Fibroblast of the conjunctiva (primary cell): ENCODE results near the gene ZNF253.
"Not testable (repeated sequence)": the region's sequence is repeated elsewhere in the genome, so short reads cannot be mapped to it uniquely, and the experiment has no call there.

Experiments
- DNase-seq: peaks from one replicate; pipeline ENCODE4 v3.0.0-alpha.2; 2010; ENCODE audit warnings: low read depth

Gene ZNF253

GRCh38 chr19:19900139-19900728, 34.6 kb downstream of the ZNF253 start:
- DNase-seq, result peak; percentile 27

- peak; percentile 93 for DNase-seq
Observed at GRCh38 chr19:19900729-19901444, 35.2 kb downstream of the ZNF253 start, which contains the start of gene ZNF93. Gene ZNF93 (plus strand): TSS chr19:19900946. CDS start chr19:19901089, 143 bp downstream.

DNA sequence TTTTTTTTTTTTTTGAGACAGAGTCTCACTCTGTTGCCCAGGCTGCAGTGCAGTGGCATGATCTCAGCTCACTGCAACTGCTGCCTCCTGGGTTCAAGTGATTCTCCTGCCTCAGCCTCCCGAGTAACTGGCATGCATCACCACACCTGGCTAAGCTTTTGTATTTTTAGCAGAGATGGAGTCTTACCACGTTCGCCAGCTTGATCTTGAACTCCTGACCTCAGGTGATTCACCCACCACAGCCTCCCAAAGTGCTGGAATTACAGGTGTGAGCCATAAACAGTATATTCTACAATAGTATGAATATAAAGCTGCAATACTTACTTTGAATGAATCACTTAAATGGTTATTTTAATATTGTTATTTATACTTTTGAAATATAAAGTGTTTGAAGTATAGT, 41.9 kb downstream of the ZNF253 start:
- DNase-seq, result not testable (repeated sequence)

DNA sequence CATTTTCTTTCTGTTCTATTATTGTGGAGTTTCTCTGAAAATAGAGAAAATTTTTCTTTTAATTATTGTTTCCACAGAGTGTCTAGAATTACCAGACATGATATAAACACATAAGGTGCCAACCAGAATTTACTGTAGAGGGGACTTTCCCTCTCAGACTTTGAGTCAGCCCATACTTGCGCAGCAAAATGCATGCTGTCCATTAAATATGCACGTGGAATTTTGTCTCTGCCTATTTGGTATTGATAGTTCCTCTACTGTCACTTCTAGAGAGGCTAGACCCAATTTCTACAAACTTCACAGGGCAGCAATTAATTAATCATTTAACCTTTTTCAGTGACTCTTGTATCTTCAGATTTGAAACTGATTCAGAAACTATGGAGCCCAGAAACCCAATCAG, 44.0 kb downstream of the ZNF253 start:
- DNase-seq, result no peak

- DNase-seq, result no peak
Observed at GRCh38 chr19:19911150-19911549, 45.5 kb downstream of the ZNF253 start.

GRCh38 chr19:19914596-19914995, 48.9 kb downstream of the ZNF253 start:
- no peak for DNase-seq

GRCh38 chr19:19930417-19930816, 64.7 kb downstream of the ZNF253 start:
- not testable (repeated sequence) for DNase-seq

- not testable (repeated sequence) for DNase-seq
Observed at GRCh38 chr19:19933432-19934314, 68.0 kb downstream of the ZNF253 start.

GRCh38 chr19:19937403-19937802, 71.7 kb downstream of the ZNF253 start:
- no peak for DNase-seq

DNA sequence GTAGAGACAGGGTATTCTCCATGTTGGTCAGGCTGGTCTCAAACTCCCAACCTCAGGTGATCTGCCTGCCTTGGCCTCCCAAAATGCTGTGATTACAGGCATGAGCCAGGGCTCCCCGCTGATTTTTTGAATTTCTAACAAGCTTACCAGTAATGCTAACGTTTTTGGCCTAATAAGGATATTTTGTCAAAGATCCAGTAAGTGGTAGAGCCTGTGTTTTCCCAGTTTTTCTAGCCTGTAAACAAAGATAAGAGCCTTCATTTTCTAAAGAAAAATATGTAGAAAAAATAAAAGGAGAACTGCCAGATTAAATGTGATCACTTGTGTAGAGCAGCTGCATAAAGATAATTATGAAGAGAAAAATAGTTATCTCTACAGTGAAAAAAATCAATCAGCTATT, 72.8 kb downstream of the ZNF253 start:
- DNase-seq, result no peak

- no peak for DNase-seq
Observed at GRCh38 chr19:19943848-19944582, 78.3 kb downstream of the ZNF253 start.
